PC-9 (cell line): Measurements from ENCODE around the gene MID2. TPM values are rescaled to one million over a fixed set of nuclear protein-coding genes. Genes with fewer than 3 reads are reported as not detected.
"Not testable (repeated sequence)": the region's sequence is repeated elsewhere in the genome, so short reads cannot be mapped to it uniquely, and the experiment has no call there.

ENCODE experiments used
- BruUV-seq: library from RNA; stranded (reverse); fragments of 400-500 nt; replicated peaks from 2 replicates; lab custom pipeline; 2021; lab: Mats Ljungman, UMichigan
- CTCF ChIA-PET: fragments of 300-600 bp; sonication (Branson Sonifier 250); formaldehyde crosslinking; loops from one replicate; lab custom pipeline; 2022; ENCODE audit warnings: antibody characterized with exemption; lab: Charles Lee
- POLR2A ChIA-PET: fragments of 300-600 bp; sonication (Branson Sonifier 250); formaldehyde crosslinking; loops from one replicate; lab custom pipeline; 2022; ENCODE audit warnings: antibody characterized with exemption; ENCODE audit not compliant: unreplicated experiment; lab: Charles Lee
- DNase-seq, 2 experiments: peaks; one replicate each; pipeline versions ENCODE4 v3.0.0 to v3.0.0-alpha.2; 2015 to 2022; ENCODE audit warnings: mixed read lengths in 1 of 2
- H2AFZ ChIP-seq: fragments of 200-600 bp; sonication (generic); 2 replicates; pipeline ENCODE4 v1.8.1; 2017; ENCODE audit warnings: antibody characterized with exemption
- H3F3A ChIP-seq: fragments of 200-600 bp; sonication (generic); 2 replicates; pipeline ENCODE4 v1.8.1; 2017; ENCODE audit warnings: antibody characterized with exemption, mild to moderate bottlenecking, low read depth; ENCODE audit not compliant: insufficient read depth
- H3K27ac ChIP-seq: fragments of 200-600 bp; sonication (generic); 2 replicates; pipeline ENCODE4 v1.6.1; 2016; ENCODE audit warnings: mixed run types
- H3K27me3 ChIP-seq: fragments of 200-600 bp; sonication (generic); 2 replicates; pipeline ENCODE4 v1.6.1; 2016; ENCODE audit warnings: low read depth, mixed run types; ENCODE audit not compliant: insufficient read depth
- H3K36me3 ChIP-seq: fragments of 200-600 bp; sonication (generic); 2 replicates; pipeline ENCODE4 v1.6.1; 2016; ENCODE audit warnings: low read depth, mixed run types
- H3K4me1 ChIP-seq: fragments of 200-600 bp; sonication (generic); replicated peaks from 2 replicates; pipeline ENCODE4 v1.6.1; 2016; ENCODE audit warnings: mixed run types; ENCODE audit not compliant: insufficient read depth
- H3K4me2 ChIP-seq: fragments of 200-600 bp; sonication (generic); 2 replicates; pipeline ENCODE4 v1.6.1; 2017; ENCODE audit warnings: mixed run types
- H3K4me3 ChIP-seq: fragments of 200-600 bp; sonication (generic); 2 replicates; pipeline ENCODE4 v1.6.1; 2016; ENCODE audit warnings: mixed run types
- H3K79me2 ChIP-seq: fragments of 200-600 bp; sonication (generic); 2 replicates; pipeline ENCODE4 v1.6.1; 2017; ENCODE audit warnings: low read depth, mixed run types
- H3K9me2 ChIP-seq: fragments of 200-600 bp; sonication (generic); 2 replicates; pipeline ENCODE4 v1.8.1; 2017; ENCODE audit warnings: mild to moderate bottlenecking; ENCODE audit not compliant: insufficient read depth
- H3K9me3 ChIP-seq: fragments of 200-600 bp; sonication (generic); 2 replicates; pipeline ENCODE4 v1.8.1; 2016; ENCODE audit warnings: low read depth; ENCODE audit not compliant: insufficient read depth
- H4K20me1 ChIP-seq: fragments of 200-600 bp; sonication (generic); 2 replicates; pipeline ENCODE4 v1.8.1; 2017; ENCODE audit not compliant: insufficient read depth
- EZH2 ChIP-seq: fragments of 200-600 bp; sonication (generic); IDR thresholded peaks from 2 replicates; pipeline ENCODE4 v1.8.0; 2017; ENCODE audit warnings: antibody characterized with exemption, low read depth
- intact Hi-C: fragments of 100-400 bp; cut with micrococcal nuclease; formaldehyde crosslinking; loops from one replicate; pipeline ENCODE4 v1.10.0; 2022; ENCODE audit not compliant: unreplicated experiment
- total RNA-seq: library from RNA; stranded (reverse); gene quantifications from 2 replicates; pipeline ENCODE4 v1.2.3, GENCODE V29; 2021
- TF ChIP-seq, protein P1 (sequence below): fragments of 200-600 bp; sonication (generic); conservative IDR thresholded peaks from 2 replicates; pipeline ENCODE4 v1.6.1; 2017; ENCODE audit warnings: mixed run types, antibody characterized with exemption, mild to moderate bottlenecking, moderate library complexity

The MID2 gene
- total RNA-seq, 1 experiment from 2014 or later, result 1.0 TPM

DNA sequence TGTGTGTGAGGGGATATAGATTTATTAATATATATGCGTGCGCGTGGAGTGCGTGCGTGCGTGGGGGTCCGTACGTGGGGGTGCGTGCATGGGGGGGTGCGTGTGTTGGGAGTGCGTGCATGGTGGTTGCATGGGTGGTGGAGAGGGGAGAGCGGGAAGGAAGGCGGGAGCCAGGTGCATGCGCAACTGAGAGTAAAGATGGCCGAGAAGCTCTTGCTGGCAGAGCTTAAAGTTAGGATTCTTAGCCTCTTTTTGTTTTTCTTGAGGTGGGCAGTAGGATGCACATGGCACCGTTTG is 110.7 kb downstream of the MID2 start:
- H3K36me3 ChIP-seq, result no peaks in the 10 kb centered on the region
- H3K4me1 ChIP-seq, result no peaks in the 10 kb centered on the region
- no peaks in the 10 kb centered on the region for H3F3A ChIP-seq
- ChIA-PET POLR2A (no interaction called here), CTCF (no interaction called here)
- H3K27ac ChIP-seq, result no peak overlapping the region
- DNase-seq, result no peak
- no peaks in the 10 kb centered on the region for H3K9me2 ChIP-seq
- H3K79me2 ChIP-seq, result no peaks in the 10 kb centered on the region
- H2AFZ ChIP-seq, result no peak overlapping the region
- peak overlapping the region; percentile 88; the same call in 1 of the 2 replicates for H3K4me2 ChIP-seq
- H3K4me3 ChIP-seq, result no peak overlapping the region
- no peaks in the 10 kb centered on the region for H4K20me1 ChIP-seq
- no peaks in the 10 kb centered on the region for H3K9me3 ChIP-seq
- no peak for TF ChIP-seq EZH2
- TF ChIP-seq, protein P1, sequence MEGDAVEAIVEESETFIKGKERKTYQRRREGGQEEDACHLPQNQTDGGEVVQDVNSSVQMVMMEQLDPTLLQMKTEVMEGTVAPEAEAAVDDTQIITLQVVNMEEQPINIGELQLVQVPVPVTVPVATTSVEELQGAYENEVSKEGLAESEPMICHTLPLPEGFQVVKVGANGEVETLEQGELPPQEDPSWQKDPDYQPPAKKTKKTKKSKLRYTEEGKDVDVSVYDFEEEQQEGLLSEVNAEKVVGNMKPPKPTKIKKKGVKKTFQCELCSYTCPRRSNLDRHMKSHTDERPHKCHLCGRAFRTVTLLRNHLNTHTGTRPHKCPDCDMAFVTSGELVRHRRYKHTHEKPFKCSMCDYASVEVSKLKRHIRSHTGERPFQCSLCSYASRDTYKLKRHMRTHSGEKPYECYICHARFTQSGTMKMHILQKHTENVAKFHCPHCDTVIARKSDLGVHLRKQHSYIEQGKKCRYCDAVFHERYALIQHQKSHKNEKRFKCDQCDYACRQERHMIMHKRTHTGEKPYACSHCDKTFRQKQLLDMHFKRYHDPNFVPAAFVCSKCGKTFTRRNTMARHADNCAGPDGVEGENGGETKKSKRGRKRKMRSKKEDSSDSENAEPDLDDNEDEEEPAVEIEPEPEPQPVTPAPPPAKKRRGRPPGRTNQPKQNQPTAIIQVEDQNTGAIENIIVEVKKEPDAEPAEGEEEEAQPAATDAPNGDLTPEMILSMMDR, result no peak
- BruUV-seq, result no TSS peak
- intact Hi-C loops, result no loop called here
- no peaks in the 10 kb centered on the region for H3K27me3 ChIP-seq

DNA sequence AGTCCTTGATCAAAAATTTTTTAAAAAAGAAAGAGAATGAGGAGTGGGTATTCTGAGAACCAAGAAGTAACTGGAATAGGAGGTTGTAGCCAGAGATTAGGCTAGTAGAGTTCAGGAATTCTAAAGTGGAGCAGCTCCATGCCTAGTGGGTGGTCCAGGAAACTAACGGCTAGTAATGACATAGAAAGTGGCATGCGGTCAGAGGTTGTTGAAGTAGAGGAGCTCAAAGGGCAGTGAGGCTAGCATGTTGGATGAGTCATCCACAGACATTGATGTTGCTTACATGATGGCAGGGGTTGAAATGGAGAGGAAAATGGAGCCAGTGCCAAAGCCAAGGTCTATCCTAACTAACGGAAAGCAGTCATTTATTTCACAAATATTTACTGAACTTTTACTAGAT is 114.4 kb downstream of the MID2 start:
- Histone ChIP-seq H3K36me3 (no peaks in the 10 kb centered on the region), H3F3A (no peaks in the 10 kb centered on the region), H3K27ac (no peak overlapping the region), H3K4me2 (no peak overlapping the region), H3K4me3 (no peak overlapping the region), H3K9me3 (no peaks in the 10 kb centered on the region), H3K79me2 (no peaks in the 10 kb centered on the region), H3K27me3 (no peaks in the 10 kb centered on the region), H3K9me2 (no peaks in the 10 kb centered on the region), H3K4me1 (no peaks in the 10 kb centered on the region), H2AFZ (no peak overlapping the region), H4K20me1 (no peaks in the 10 kb centered on the region)
- ChIA-PET POLR2A (no interaction called here), CTCF (no interaction called here)
- TF ChIP-seq EZH2, result no peak
- TF ChIP-seq, protein P1, result no peak
- no peak for DNase-seq
- intact Hi-C loops, result no loop called here
- no TSS peak for BruUV-seq

DNA sequence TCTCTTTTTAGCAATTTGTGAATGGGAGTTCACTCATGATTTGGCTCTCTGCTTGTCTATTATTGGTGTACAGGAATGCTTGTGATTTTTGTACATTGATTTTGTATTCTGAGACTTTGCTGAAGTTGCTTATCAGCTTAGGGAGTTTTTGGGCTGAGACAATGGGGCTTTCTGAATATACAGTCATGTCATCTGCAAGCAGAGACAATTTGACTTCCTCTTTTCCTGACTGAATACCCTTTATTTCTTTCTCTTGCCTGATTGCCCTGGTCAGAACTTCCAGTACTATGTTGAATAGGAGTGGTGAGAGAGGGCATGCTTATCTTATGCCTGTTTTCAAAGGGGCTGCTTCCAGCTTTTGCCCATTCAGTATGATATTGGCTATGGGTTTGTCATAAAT is 129.7 kb downstream of the MID2 start:
- BruUV-seq, H3K27me3 ChIP-seq, DNase-seq, H3K9me3 ChIP-seq, H3K4me3 ChIP-seq, intact Hi-C loops, H3K79me2 ChIP-seq, H3F3A ChIP-seq, H4K20me1 ChIP-seq, CTCF ChIA-PET, H3K9me2 ChIP-seq, H3K27ac ChIP-seq, H3K4me1 ChIP-seq, H2AFZ ChIP-seq, H3K36me3 ChIP-seq, POLR2A ChIA-PET, H3K4me2 ChIP-seq: not testable (repeated sequence)

DNA sequence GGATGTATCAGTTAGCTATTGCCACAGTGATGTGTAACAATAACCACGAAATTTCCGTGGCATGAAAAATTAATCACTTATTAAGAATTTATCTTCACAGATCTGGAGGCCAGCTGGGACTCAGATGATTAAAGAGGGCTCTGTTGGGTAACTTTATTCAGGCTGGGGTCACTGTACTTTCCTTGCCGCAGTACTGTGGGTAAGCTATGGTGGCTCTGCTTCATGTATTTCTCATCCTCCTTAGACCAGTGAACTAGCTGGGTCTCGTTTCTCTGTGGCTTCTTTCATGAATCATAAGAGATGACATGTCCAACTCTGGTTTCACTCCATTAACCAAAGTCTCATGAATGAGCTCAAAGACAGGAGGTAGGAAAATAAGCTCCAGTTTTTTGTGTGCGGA is 143.0 kb downstream of the MID2 start:
- no TSS peak for BruUV-seq
- Histone ChIP-seq H4K20me1 (no peaks in the 10 kb centered on the region), H3K27me3 (no peaks in the 10 kb centered on the region), H3K79me2 (no peaks in the 10 kb centered on the region), H3K9me2 (no peaks in the 10 kb centered on the region), H3K27ac (no peak overlapping the region), H3F3A (no peaks in the 10 kb centered on the region), H2AFZ (no peak overlapping the region), H3K36me3 (no peaks in the 10 kb centered on the region), H3K9me3 (no peaks in the 10 kb centered on the region), H3K4me1 (no peaks in the 10 kb centered on the region), H3K4me3 (no peak overlapping the region), H3K4me2 (no peak overlapping the region)
- intact Hi-C loops, result no loop called here
- DNase-seq, result no peak
- no peak for TF ChIP-seq EZH2
- TF ChIP-seq, protein P1, result no peak
- ChIA-PET CTCF (no interaction called here), POLR2A (no interaction called here)
